IPS DF 6.9 (cell line): Measurements from ENCODE around the gene RIPOR1.

Experiments
- DNase-seq: peaks from one replicate; pipeline ENCODE4 v3.0.0-alpha.2; 2013; ENCODE audit warnings: low read depth, low spot score
- H3K27ac ChIP-seq: one replicate; pipeline ENCODE4 v1.5.1; 2013; ENCODE audit warnings: low read length, control low read depth
- H3K27me3 ChIP-seq: 2 replicates; pipeline ENCODE4 v1.6.1; 2013; ENCODE audit warnings: mild to moderate bottlenecking, low read length; ENCODE audit not compliant: control insufficient read depth, insufficient read depth
- H3K36me3 ChIP-seq: 2 replicates; pipeline ENCODE4 v1.6.1; 2013; ENCODE audit warnings: low read length; ENCODE audit not compliant: control insufficient read depth, insufficient read depth
- H3K4me1 ChIP-seq: 2 replicates; pipeline ENCODE4 v1.6.1; 2013; ENCODE audit warnings: low read length; ENCODE audit not compliant: control insufficient read depth, insufficient read depth
- H3K4me3 ChIP-seq: 2 replicates; pipeline ENCODE4 v1.5.1; 2013; ENCODE audit warnings: mild to moderate bottlenecking, low read length
- H3K9me3 ChIP-seq: 2 replicates; pipeline ENCODE4 v1.6.1; 2013; ENCODE audit warnings: low read length, inconsistent platforms; ENCODE audit not compliant: control insufficient read depth, insufficient read depth
- WGBS: extraction: QIAGEN DNeasy Blood & Tissue Kit; methylation state at CpG from one replicate; pipeline ENCODE4 v1.1.7; 2013; ENCODE audit warnings: mixed read lengths, missing lambda C conversion rate; ENCODE audit not compliant: insufficient read length, insufficient coverage; 5-methylcytosine and 5-hydroxymethylcytosine counted together

The RIPOR1 gene

GRCh38 chr16:67546761-67547422, 18.3 kb downstream of the RIPOR1 start:
- H3K27me3 ChIP-seq = no peaks in the 10 kb centered on the region
- no peaks in the 10 kb centered on the region for H3K4me1 ChIP-seq
- no peak overlapping the region for H3K4me3 ChIP-seq
- H3K27ac ChIP-seq = no peak overlapping the region
- H3K36me3 ChIP-seq = no peaks in the 10 kb centered on the region
- peak; percentile 84 for DNase-seq
- WGBS = no CpG with 5 or more reads among the region's 7 CpGs
- H3K9me3 ChIP-seq = no peaks in the 10 kb centered on the region

GRCh38 chr16:67547423-67548264, 19.0 kb downstream of the RIPOR1 start:
- Histone ChIP-seq H3K4me3 (no peak overlapping the region), H3K27ac (no peak overlapping the region), H3K36me3 (no peaks in the 10 kb centered on the region), H3K9me3 (no peaks in the 10 kb centered on the region), H3K27me3 (no peaks in the 10 kb centered on the region), H3K4me1 (no peaks in the 10 kb centered on the region)
- DNase-seq = no peak
- WGBS = no CpG with 5 or more reads among the region's 16 CpGs

- H3K9me3 ChIP-seq = no peaks in the 10 kb centered on the region
- no peak overlapping the region for H3K4me3 ChIP-seq
- H3K36me3 ChIP-seq = no peaks in the 10 kb centered on the region
- H3K27me3 ChIP-seq = no peaks in the 10 kb centered on the region
- DNase-seq = no peak
- H3K4me1 ChIP-seq = no peaks in the 10 kb centered on the region
- whole genome bisulfite sequencing = no CpG with 5 or more reads among the region's 4 CpGs
- no peak overlapping the region for H3K27ac ChIP-seq
Measured at GRCh38 chr16:67548265-67549126, 19.9 kb downstream of the RIPOR1 start.

GRCh38 chr16:67549240-67549639, 20.6 kb downstream of the RIPOR1 start:
- H3K9me3 ChIP-seq = no peaks in the 10 kb centered on the region
- no peaks in the 10 kb centered on the region for H3K4me1 ChIP-seq
- H3K36me3 ChIP-seq = no peaks in the 10 kb centered on the region
- no peak for DNase-seq
- no peak overlapping the region for H3K27ac ChIP-seq
- H3K4me3 ChIP-seq = no peak overlapping the region
- no CpG with 5 or more reads among the region's 4 CpGs for WGBS
- no peaks in the 10 kb centered on the region for H3K27me3 ChIP-seq

- H3K4me3 ChIP-seq = no peak overlapping the region
- H3K4me1 ChIP-seq = no peaks in the 10 kb centered on the region
- no CpG with 5 or more reads among the region's 1 CpG for WGBS
Measured at GRCh38 chr16:67549936-67550335, 21.3 kb downstream of the RIPOR1 start.

GRCh38 chr16:67551091-67551490, 22.5 kb downstream of the RIPOR1 start:
- Histone ChIP-seq H3K9me3 (no peaks in the 10 kb centered on the region), H3K27ac (no peak overlapping the region), H3K36me3 (no peaks in the 10 kb centered on the region), H3K27me3 (no peaks in the 10 kb centered on the region), H3K4me1 (no peaks in the 10 kb centered on the region), H3K4me3 (no peak overlapping the region)
- WGBS = no CpG with 5 or more reads among the region's 2 CpGs
- no peak for DNase-seq

More at GRCh38 chr16:67549936-67550335, 21.3 kb downstream of the RIPOR1 start:
- Histone ChIP-seq H3K36me3 (no peaks in the 10 kb centered on the region), H3K9me3 (no peaks in the 10 kb centered on the region), H3K27me3 (no peaks in the 10 kb centered on the region), H3K27ac (no peak overlapping the region)
- DNase-seq = no peak

GRCh38 chr16:67551972-67552371, 23.3 kb downstream of the RIPOR1 start:
- no peak for DNase-seq
- Histone ChIP-seq H3K4me1 (no peaks in the 10 kb centered on the region), H3K27ac (no peak overlapping the region), H3K4me3 (no peak overlapping the region), H3K27me3 (no peaks in the 10 kb centered on the region), H3K9me3 (no peaks in the 10 kb centered on the region), H3K36me3 (no peaks in the 10 kb centered on the region)
- WGBS = no CpG with 5 or more reads among the region's 2 CpGs

- Histone ChIP-seq H3K27ac (no peak overlapping the region), H3K27me3 (no peaks in the 10 kb centered on the region), H3K4me3 (no peak overlapping the region), H3K4me1 (no peaks in the 10 kb centered on the region), H3K9me3 (no peaks in the 10 kb centered on the region), H3K36me3 (no peaks in the 10 kb centered on the region)
- WGBS = no CpG with 5 or more reads among the region's 4 CpGs
- no peak for DNase-seq
Measured at GRCh38 chr16:67552476-67552875, 23.8 kb downstream of the RIPOR1 start.

GRCh38 chr16:67555795-67556212, 27.2 kb downstream of the RIPOR1 start:
- Histone ChIP-seq H3K36me3 (no peaks in the 10 kb centered on the region), H3K4me1 (0 out of 2 replicates have a peak, but pooled peaks cover under 1% of the 10 kb centered on the region), H3K4me3 (no peak overlapping the region), H3K9me3 (no peaks in the 10 kb centered on the region), H3K27ac (no peak overlapping the region), H3K27me3 (no peaks in the 10 kb centered on the region)
- no peak for DNase-seq
- no CpG with 5 or more reads among the region's 3 CpGs for WGBS

GRCh38 chr16:67558859-67559258, 30.2 kb downstream of the RIPOR1 start:
- WGBS = no CpG with 5 or more reads among the region's 1 CpG
- Histone ChIP-seq H3K9me3 (no peaks in the 10 kb centered on the region), H3K4me1 (0 out of 2 replicates have a peak, but pooled peaks cover 1% of the 10 kb centered on the region), H3K27me3 (no peaks in the 10 kb centered on the region), H3K27ac (no peak overlapping the region), H3K36me3 (no peaks in the 10 kb centered on the region), H3K4me3 (no peak overlapping the region)
- no peak for DNase-seq
